ENCODE data around the gene FREY1. TPM values are rescaled to one million over a fixed set of nuclear protein-coding genes. Genes with fewer than 3 reads are reported as not detected.

FREY1 gene
- total RNA-seq, 6 donors from 2014 or later = 0.60 to 3.2 (median 1.7) TPM; not detected in 2

GRCh38 chr11:45935349-45936064, 28.4 kb upstream of the FREY1 start:
- Histone ChIP-seq H3K4me3 (no peak overlapping the region), H3K9me3 (no peaks in the 10 kb centered on the region), H3K4me1 (peaks cover 0 to 3% (median under 1%) of the 10 kb centered on the region in 4 donors), H3K27ac (no peak overlapping the region), H3K36me3 (peaks cover 39 to 78% (median 55%) of the 10 kb centered on the region in 4 donors), H3K27me3 (no peaks in the 10 kb centered on the region)
- WGBS, 2 donors = 89 to 92% methylated on average over 8 of the region's 8 CpGs
- DNase-seq = no peak
- ATAC-seq (ENCODE audit: low FRiP score in 2 of 2) = no peak
- no peak for TF ChIP-seq CTCF (IDR thresholded peaks at IDR 0.05)
- no peak for TF ChIP-seq EP300 (IDR thresholded peaks at IDR 0.05)
- TF ChIP-seq POLR2AphosphoS5 (IDR thresholded peaks at IDR 0.05) = no peak
- no peak for TF ChIP-seq POLR2A (IDR thresholded peaks at IDR 0.05)

- Histone ChIP-seq H3K9me3 (no peaks in the 10 kb centered on the region), H3K4me1 (peaks cover 0 to 10% (median 6%) of the 10 kb centered on the region in 4 donors), H3K4me3 (no peak overlapping the region), H3K27me3 (no peaks in the 10 kb centered on the region), H3K36me3 (peaks cover 39 to 78% (median 55%) of the 10 kb centered on the region in 4 donors), H3K27ac (no peak overlapping the region)
- ATAC-seq (ENCODE audit: low FRiP score in 2 of 2) (no peak), DNase-seq (no peak)
- WGBS, 2 donors = 86 to 94% methylated on average over 12 of the region's 12 CpGs
- TF ChIP-seq EP300 (IDR thresholded peaks at IDR 0.05) (no peak), POLR2AphosphoS5 (IDR thresholded peaks at IDR 0.05) (no peak), CTCF (IDR thresholded peaks at IDR 0.05) (no peak), POLR2A (IDR thresholded peaks at IDR 0.05) (no peak)
Measured at GRCh38 chr11:45934580-45935318, 27.7 kb upstream of the FREY1 start.

- Histone ChIP-seq H3K27ac (no peak overlapping the region), H3K27me3 (no peaks in the 10 kb centered on the region), H3K4me3 (no peak overlapping the region), H3K36me3 (peaks cover 39 to 78% (median 55%) of the 10 kb centered on the region in 4 donors), H3K4me1 (peaks cover 0 to 15% (median 8%) of the 10 kb centered on the region in 4 donors), H3K9me3 (no peaks in the 10 kb centered on the region)
- WGBS, 2 donors = 85 to 91% methylated on average over 20 to 21 of the region's 21 CpGs
- TF ChIP-seq POLR2A (IDR thresholded peaks at IDR 0.05) (no peak), CTCF (IDR thresholded peaks at IDR 0.05) (no peak), POLR2AphosphoS5 (IDR thresholded peaks at IDR 0.05) (no peak), EP300 (IDR thresholded peaks at IDR 0.05) (no peak)
- DNase-seq (no peak), ATAC-seq (ENCODE audit: low FRiP score in 2 of 2) (no peak)
Measured at GRCh38 chr11:45933846-45934579, 26.9 kb upstream of the FREY1 start.

- H3K9me3 ChIP-seq = no peaks in the 10 kb centered on the region
- ATAC-seq (ENCODE audit: low FRiP score in 2 of 2) (no peak), DNase-seq (no peak)
- no peak overlapping the region for H3K4me3 ChIP-seq
- 71 to 72% methylated on average over 15 of the region's 15 CpGs for WGBS, 2 donors
- H3K36me3 ChIP-seq = peaks cover 39 to 77% (median 54%) of the 10 kb centered on the region in 4 donors
- TF ChIP-seq POLR2A (IDR thresholded peaks at IDR 0.05) (no peak), CTCF (IDR thresholded peaks at IDR 0.05) (no peak), EP300 (IDR thresholded peaks at IDR 0.05) (no peak), POLR2AphosphoS5 (IDR thresholded peaks at IDR 0.05) (no peak)
- H3K4me1 ChIP-seq = peaks cover 0 to 15% (median 8%) of the 10 kb centered on the region in 4 donors
- H3K27ac ChIP-seq = no peak overlapping the region
- H3K27me3 ChIP-seq = no peaks in the 10 kb centered on the region
Measured at GRCh38 chr11:45933131-45933831, 26.2 kb upstream of the FREY1 start.

Measured in upper lobe of left lung (tissue), 6 donors.